IMR-90 (cell line): Measurements from ENCODE around the gene CBR4. TPM values are rescaled to one million over a fixed set of nuclear protein-coding genes. Genes with fewer than 3 reads are reported as not detected.

Experiments used
- ATAC-seq: fragments of 200-7000 bp; cut with Tn5 transposase; 2 replicates; pipeline ENCODE4 v1.9.1; 2020; ENCODE audit warnings: low read depth, mild to moderate bottlenecking, moderate library complexity
- BruUV-seq: library from RNA; stranded (reverse); fragments of 400-500 nt; replicated peaks from 2 replicates; lab custom pipeline; 2021; lab: Mats Ljungman, UMichigan
- CTCF ChIA-PET: fragments of 300-600 bp; formaldehyde crosslinking; extraction: SDS; loops from one replicate; lab custom pipeline; 2021; ENCODE audit warnings: antibody characterized with exemption; lab: Yijun Ruan, JAX
- POLR2A ChIA-PET: fragments of 300-600 bp; sonication (Branson Sonifier 250); formaldehyde crosslinking; loops from one replicate; lab custom pipeline; 2022; ENCODE audit warnings: antibody characterized with exemption; ENCODE audit not compliant: unreplicated experiment; lab: Charles Lee
- DNase-seq: peaks from one replicate; pipeline ENCODE4 v3.0.0; 2013
- H2AFZ ChIP-seq: replicated peaks from 2 replicates; pipeline ENCODE3; 2013; ENCODE audit warnings: low read length, mild to moderate bottlenecking; ENCODE audit not compliant: poor library complexity
- H2AK5ac ChIP-seq: 2 replicates; pipeline ENCODE4 v1.6.1; 2013; ENCODE audit warnings: low read depth, low read length, inconsistent platforms
- H2AK9ac ChIP-seq: replicated peaks from 2 replicates; pipeline ENCODE3; 2013; ENCODE audit warnings: mild to moderate bottlenecking, low read depth, low read length, moderate library complexity; ENCODE audit not compliant: poor library complexity
- H2BK120ac ChIP-seq: 2 replicates; pipeline ENCODE4 v1.6.1; 2013; ENCODE audit warnings: low read depth, low read length, inconsistent platforms
- H2BK15ac ChIP-seq: 3 replicates; pipeline ENCODE4 v1.6.1; 2013; ENCODE audit warnings: low read depth, low read length, inconsistent platforms
- H2BK20ac ChIP-seq: 2 replicates; pipeline ENCODE4 v1.6.1; 2013; ENCODE audit warnings: low read depth, mild to moderate bottlenecking, inconsistent platforms, low read length, moderate library complexity
- H2BK5ac ChIP-seq: 2 replicates; pipeline ENCODE4 v1.6.1; 2013; ENCODE audit warnings: mild to moderate bottlenecking, low read depth, low read length, inconsistent platforms; ENCODE audit not compliant: poor library complexity, severe bottlenecking
- H3K14ac ChIP-seq: replicated peaks from 2 replicates; pipeline ENCODE4 v1.6.1; 2013; ENCODE audit warnings: low read depth, low read length, inconsistent platforms
- H3K18ac ChIP-seq: 2 replicates; pipeline ENCODE4 v1.6.1; 2013; ENCODE audit warnings: low read depth, low read length, control low read depth
- H3K23ac ChIP-seq: 2 replicates; pipeline ENCODE4 v1.6.1; 2013; ENCODE audit warnings: low read depth, low read length, inconsistent platforms
- H3K27ac ChIP-seq: 2 replicates; pipeline ENCODE4 v1.5.1; 2013; ENCODE audit warnings: mild to moderate bottlenecking, control low read depth, low read length; ENCODE audit not compliant: insufficient read depth
- H3K27me3 ChIP-seq: 2 replicates; pipeline ENCODE4 v1.6.1; 2013; ENCODE audit warnings: low read length; ENCODE audit not compliant: control insufficient read depth, insufficient read depth
- H3K36me3 ChIP-seq: 2 replicates; pipeline ENCODE4 v1.6.1; 2013; ENCODE audit warnings: low read length, mixed read lengths; ENCODE audit not compliant: control insufficient read depth, insufficient read depth
- H3K4ac ChIP-seq: 2 replicates; pipeline ENCODE4 v1.6.1; 2013; ENCODE audit warnings: low read depth, low read length, inconsistent platforms
- H3K4me1 ChIP-seq: 2 replicates; pipeline ENCODE4 v1.6.1; 2013; ENCODE audit warnings: low read length, mixed read lengths; ENCODE audit not compliant: control insufficient read depth, insufficient read depth
- H3K4me2 ChIP-seq: 2 replicates; pipeline ENCODE4 v1.6.1; 2013; ENCODE audit warnings: low read depth, mild to moderate bottlenecking, control low read depth, low read length, moderate library complexity
- H3K4me3 ChIP-seq: 2 replicates; pipeline ENCODE4 v1.5.1; 2013; ENCODE audit warnings: low read depth, mild to moderate bottlenecking, control low read depth, low read length, moderate library complexity; ENCODE audit not compliant: insufficient read depth
- H3K56ac ChIP-seq: 2 replicates; pipeline ENCODE4 v1.6.1; 2013; ENCODE audit warnings: low read length, inconsistent platforms; ENCODE audit not compliant: insufficient read depth; ENCODE audit errors: extremely low read depth
- H3K79me1 ChIP-seq, 2 experiments: 2 replicates each; pipeline ENCODE4 v1.6.1; 2013; ENCODE audit warnings: low read length in 2 of 2, inconsistent platforms in 1 of 2, low read depth in 1 of 2
- H3K9ac ChIP-seq: 2 replicates; pipeline ENCODE4 v1.6.1; 2013; ENCODE audit warnings: low read depth, low read length, control low read depth
- H3K9me1 ChIP-seq: 2 replicates; pipeline ENCODE4 v1.6.1; 2013; ENCODE audit warnings: low read length, inconsistent platforms; ENCODE audit not compliant: insufficient read depth
- H3K9me3 ChIP-seq: 2 replicates; pipeline ENCODE4 v1.6.1; 2013; ENCODE audit warnings: low read length; ENCODE audit not compliant: control insufficient read depth, insufficient read depth
- H4K20me1 ChIP-seq: 2 replicates; pipeline ENCODE4 v1.6.1; 2013; ENCODE audit warnings: low read length, inconsistent platforms; ENCODE audit not compliant: insufficient read depth
- H4K5ac ChIP-seq: 2 replicates; pipeline ENCODE4 v1.6.1; 2013; ENCODE audit warnings: mild to moderate bottlenecking, low read depth, low read length, control low read depth
- H4K8ac ChIP-seq, 2 experiments: 2 replicates each; pipeline ENCODE4 v1.6.1; 2013; ENCODE audit warnings: low read depth in 2 of 2, low read length in 2 of 2, control low read depth in 1 of 2, inconsistent platforms in 1 of 2
- H4K91ac ChIP-seq: 2 replicates; pipeline ENCODE4 v1.6.1; 2013; ENCODE audit warnings: low read depth, low read length, inconsistent platforms; ENCODE audit not compliant: insufficient read depth
- CEBPB ChIP-seq: IDR thresholded peaks from 2 replicates; pipeline ENCODE4 v1.6.1; 2012; ENCODE audit warnings: low read depth, low read length, improper control_type of control experiment
- FOS ChIP-seq: fragments of 150-350 bp; IDR thresholded peaks from 2 replicates; pipeline ENCODE4 v1.6.1; 2016; ENCODE audit warnings: low read depth, low read length
- MAFK ChIP-seq: IDR thresholded peaks from 2 replicates; pipeline ENCODE4 v1.6.1; 2012; ENCODE audit warnings: low read depth, low read length, improper control_type of control experiment
- MXI1 ChIP-seq: IDR thresholded peaks from 2 replicates; pipeline ENCODE4 v1.6.1; 2012; ENCODE audit warnings: low read depth, mild to moderate bottlenecking, low read length, moderate library complexity, borderline replicate concordance
- NFE2L2 ChIP-seq: fragments of 150-350 bp; IDR thresholded peaks from 2 replicates; pipeline ENCODE4 v1.6.1; 2016; ENCODE audit warnings: low read depth, mild to moderate bottlenecking, low read length
- POLR2A ChIP-seq: IDR thresholded peaks from 2 replicates; pipeline ENCODE4 v1.6.1; 2012; ENCODE audit warnings: mild to moderate bottlenecking, low read depth, low read length
- RCOR1 ChIP-seq: IDR thresholded peaks from 2 replicates; pipeline ENCODE4 v1.6.1; 2012; ENCODE audit warnings: mild to moderate bottlenecking, low read length, improper control_type of control experiment; ENCODE audit not compliant: insufficient replicate concordance
- RFX5 ChIP-seq: IDR thresholded peaks from 2 replicates; pipeline ENCODE4 v1.8.0; 2012; ENCODE audit warnings: low read depth, mild to moderate bottlenecking, low read length, moderate library complexity
- SMC3 ChIP-seq: fragments of 150-350 bp; IDR thresholded peaks from 2 replicates; pipeline ENCODE4 v1.6.1; 2016; ENCODE audit warnings: low read depth, mild to moderate bottlenecking, antibody characterized with exemption, low read length, moderate library complexity
- WGBS, 2 experiments: methylation state at CpG; one replicate each; pipeline versions ENCODE4 v1.1.5 to v1.1.7; 2013; ENCODE audit warnings: missing lambda C conversion rate in 2 of 2; ENCODE audit not compliant: insufficient read length in 1 of 2; ENCODE audit errors: extremely low coverage in 2 of 2; 5-methylcytosine and 5-hydroxymethylcytosine counted together
- dilution Hi-C: fragments of 300-500 bp; cut with HindIII; formaldehyde crosslinking; loops from one replicate; pipeline ENCODE4 v1.14.3; 2018; ENCODE audit warnings: low sequenced_read_pairs; ENCODE audit not compliant: unreplicated experiment
- in situ Hi-C: fragments of 300-500 bp; cut with MboI; formaldehyde crosslinking; loops from 3 replicates; pipeline ENCODE4 v1.14.3; 2019; ENCODE audit warnings: low sequenced_read_pairs, inconsistent platforms, mixed read lengths
- intact Hi-C: fragments of 100-400 bp; cut with micrococcal nuclease; formaldehyde crosslinking; loops from 2 replicates; pipeline ENCODE4 v1.10.0; 2022
- polyA plus RNA-seq, 3 experiments: library from polyadenylated mRNA; depleted of rRNA; stranded (reverse); fragments of >200 nt; gene quantifications; 2 replicates each; pipeline ENCODE4 v1.2.3, GENCODE V29; 2012; ENCODE audit warnings: low replicate concordance in 1 of 3
- total RNA-seq: library from RNA; depleted of rRNA; stranded (reverse); fragments of >200 nt; gene quantifications from 2 replicates; pipeline ENCODE4 v1.2.3, GENCODE V29; 2012
- TF ChIP-seq, protein P1 (sequence below): fragments of 150-350 bp; IDR thresholded peaks from 2 replicates; pipeline ENCODE4 v1.6.1; 2017; ENCODE audit warnings: mild to moderate bottlenecking, antibody characterized with exemption, low read length, low read depth
- TF ChIP-seq, protein P2 (sequence below): conservative IDR thresholded peaks from 2 replicates; pipeline ENCODE4 v1.5.1; 2012; ENCODE audit warnings: mild to moderate bottlenecking, low read depth, low read length, improper control_type of control experiment

The CBR4 gene
- total and polyA plus RNA-seq, 2 of the 4 experiments (the other 2 are of a cell fraction): 2.7 to 4.5 TPM

GRCh38 chr4:169059306-169060211 is 49.5 kb upstream of the CBR4 start:
- no TSS peak for BruUV-seq
- WGBS, 2 experiments: 46% methylated on average over 12 of the region's 22 CpGs; no CpG with 5 or more reads in 1 of the 2 experiments
- Histone ChIP-seq H3K4me1 (peaks cover 12% of the 10 kb centered on the region), H4K5ac (no peak overlapping the region), H4K20me1 (no peaks in the 10 kb centered on the region), H3K23ac (peak overlapping the region; percentile 11), H3K4ac (peak overlapping the region; percentile 44; the same call in 1 of the 2 replicates), H3K27ac (no peak overlapping the region), H4K8ac (peak overlapping the region in 1 of 2 experiments; percentile 63; a peak in 3 of 4 replicates), H4K91ac (no peak overlapping the region), H2AK9ac (peak overlapping the region; percentile 74), H3K9me1 (peaks cover 7% of the 10 kb centered on the region), H3K79me1 (no peaks in the 10 kb centered on the region), H3K56ac (no peak overlapping the region), H3K14ac (peak overlapping the region; percentile 58), H2BK120ac (peak overlapping the region; percentile 52), H2AFZ (peak overlapping the region; percentile 82), H3K9ac (no peak overlapping the region), H3K18ac (peak overlapping the region; percentile 38; the same call in 1 of the 2 replicates), H2AK5ac (peak overlapping the region; percentile 10; the same call in 1 of the 2 replicates), H3K4me2 (peak overlapping the region; percentile 39; the same call in 1 of the 2 replicates), H3K36me3 (no peaks in the 10 kb centered on the region), H3K9me3 (no peaks in the 10 kb centered on the region), H2BK15ac (peak overlapping the region; percentile 42; the same call in 1 of the 3 replicates), H2BK20ac (peak overlapping the region; percentile 37), H3K4me3 (no peak overlapping the region), H3K27me3 (no peaks in the 10 kb centered on the region), H2BK5ac (no peak overlapping the region)
- in situ Hi-C loops: no loop called here
- intact Hi-C loops: no loop called here
- ChIA-PET POLR2A (no interaction called here), CTCF (interaction anchor here (0.6 kb wide), 1 partner anchor 49 kb away, joined by 5 read pairs; the partner anchor contains the start of gene CBR4)
- DNase-seq (no peak), ATAC-seq (no peak)
- dilution Hi-C loops: no loop called here
- TF ChIP-seq, protein P1, sequence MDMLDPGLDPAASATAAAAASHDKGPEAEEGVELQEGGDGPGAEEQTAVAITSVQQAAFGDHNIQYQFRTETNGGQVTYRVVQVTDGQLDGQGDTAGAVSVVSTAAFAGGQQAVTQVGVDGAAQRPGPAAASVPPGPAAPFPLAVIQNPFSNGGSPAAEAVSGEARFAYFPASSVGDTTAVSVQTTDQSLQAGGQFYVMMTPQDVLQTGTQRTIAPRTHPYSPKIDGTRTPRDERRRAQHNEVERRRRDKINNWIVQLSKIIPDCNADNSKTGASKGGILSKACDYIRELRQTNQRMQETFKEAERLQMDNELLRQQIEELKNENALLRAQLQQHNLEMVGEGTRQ: no peak
- TF ChIP-seq MAFK: no peak
- no peak for TF ChIP-seq NFE2L2
- TF ChIP-seq RCOR1: no peak
- no peak for TF ChIP-seq FOS
- TF ChIP-seq CEBPB: no peak
- no peak for TF ChIP-seq MXI1
- no peak for TF ChIP-seq POLR2A
- TF ChIP-seq, protein P2, sequence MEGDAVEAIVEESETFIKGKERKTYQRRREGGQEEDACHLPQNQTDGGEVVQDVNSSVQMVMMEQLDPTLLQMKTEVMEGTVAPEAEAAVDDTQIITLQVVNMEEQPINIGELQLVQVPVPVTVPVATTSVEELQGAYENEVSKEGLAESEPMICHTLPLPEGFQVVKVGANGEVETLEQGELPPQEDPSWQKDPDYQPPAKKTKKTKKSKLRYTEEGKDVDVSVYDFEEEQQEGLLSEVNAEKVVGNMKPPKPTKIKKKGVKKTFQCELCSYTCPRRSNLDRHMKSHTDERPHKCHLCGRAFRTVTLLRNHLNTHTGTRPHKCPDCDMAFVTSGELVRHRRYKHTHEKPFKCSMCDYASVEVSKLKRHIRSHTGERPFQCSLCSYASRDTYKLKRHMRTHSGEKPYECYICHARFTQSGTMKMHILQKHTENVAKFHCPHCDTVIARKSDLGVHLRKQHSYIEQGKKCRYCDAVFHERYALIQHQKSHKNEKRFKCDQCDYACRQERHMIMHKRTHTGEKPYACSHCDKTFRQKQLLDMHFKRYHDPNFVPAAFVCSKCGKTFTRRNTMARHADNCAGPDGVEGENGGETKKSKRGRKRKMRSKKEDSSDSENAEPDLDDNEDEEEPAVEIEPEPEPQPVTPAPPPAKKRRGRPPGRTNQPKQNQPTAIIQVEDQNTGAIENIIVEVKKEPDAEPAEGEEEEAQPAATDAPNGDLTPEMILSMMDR: no peak
- no peak for TF ChIP-seq SMC3
- no peak for TF ChIP-seq RFX5
